HFFc6 (cell line): Measurements from ENCODE around the gene MTMR3. TPM values are rescaled to one million over a fixed set of nuclear protein-coding genes. Genes with fewer than 3 reads are reported as not detected.
"Not testable (repeated sequence)": the region's sequence is repeated elsewhere in the genome, so short reads cannot be mapped to it uniquely, and the experiment has no call there.

Experiments
- DNase-seq: peaks from one replicate; pipeline ENCODE4 v3.0.0-alpha.2; 2018
- H3K27ac Mint-ChIP-seq: 2 replicates; pipeline ENCODE4 v1.8.0; 2020; ENCODE audit warnings: mild to moderate bottlenecking, mixed read lengths
- H3K27me3 Mint-ChIP-seq: 2 replicates; pipeline ENCODE4 v1.8.0; 2021; ENCODE audit warnings: mild to moderate bottlenecking, moderate library complexity, mixed read lengths; ENCODE audit not compliant: insufficient read depth
- H3K36me3 Mint-ChIP-seq: 2 replicates; pipeline ENCODE4 v1.8.0; 2021; ENCODE audit warnings: low read depth, mixed read lengths
- H3K4me1 Mint-ChIP-seq: 2 replicates; pipeline ENCODE4 v1.8.0; 2020; ENCODE audit warnings: low read depth, mixed read lengths
- H3K4me3 Mint-ChIP-seq: 2 replicates; pipeline ENCODE4 v1.8.0; 2020; ENCODE audit warnings: mild to moderate bottlenecking, moderate library complexity, mixed read lengths
- H3K9me3 Mint-ChIP-seq: 2 replicates; pipeline ENCODE4 v1.8.0; 2020; ENCODE audit warnings: mild to moderate bottlenecking, mixed read lengths
- CTCF ChIP-seq: fragments of 200-600 bp; sonication (generic); IDR thresholded peaks from 2 replicates; pipeline ENCODE4 v1.5.0; 2021; ENCODE audit warnings: antibody characterized with exemption, mild to moderate bottlenecking
- total RNA-seq, 6 experiments: library from RNA; stranded (reverse); fragmentation: NEBNext Ultra II Directional; extraction: Animal tissue kit (Norgen Biotek cat#: 25700); gene quantifications; 2 replicates in 1 of 6; 3 replicates in 5 of 6; pipeline ENCODE4 v1.2.3, GENCODE V29; 2021

Gene MTMR3
- total RNA-seq, 6 experiments from 2014 or later: 19.0 to 27.0 (median 21.7) TPM

GRCh38 chr22:30057375-30057774 is 174.4 kb downstream of the MTMR3 start:
- no peak for TF ChIP-seq CTCF
- Mint-ChIP-seq H3K27me3 (peaks cover 10% of the 10 kb centered on the region; the same call in 1 of the 2 replicates), H3K4me3 (no peak overlapping the region), H3K9me3 (peaks cover 10% of the 10 kb centered on the region; the same call in 1 of the 2 replicates), H3K4me1 (no peaks in the 10 kb centered on the region), H3K27ac (no peak overlapping the region), H3K36me3 (no peaks in the 10 kb centered on the region)
- no peak for DNase-seq

- Mint-ChIP-seq H3K9me3 (peaks cover 17% of the 10 kb centered on the region), H3K27me3 (peaks cover 13% of the 10 kb centered on the region; the same call in 1 of the 2 replicates)
- H3K36me3 Mint-ChIP-seq, DNase-seq, H3K4me1 Mint-ChIP-seq, H3K27ac Mint-ChIP-seq, H3K4me3 Mint-ChIP-seq: not testable (repeated sequence)
Observed at GRCh38 chr22:30059346-30060020, 176.5 kb downstream of the MTMR3 start.

GRCh38 chr22:30061094-30061493 is 178.1 kb downstream of the MTMR3 start:
- not testable (repeated sequence) for H3K27ac Mint-ChIP-seq, H3K4me1 Mint-ChIP-seq, H3K36me3 Mint-ChIP-seq, H3K4me3 Mint-ChIP-seq, DNase-seq
- Mint-ChIP-seq H3K27me3 (peaks cover 13% of the 10 kb centered on the region; the same call in 1 of the 2 replicates), H3K9me3 (peaks cover 20% of the 10 kb centered on the region)

- TF ChIP-seq CTCF: no peak
- Mint-ChIP-seq H3K27me3 (peaks cover 10% of the 10 kb centered on the region; the same call in 1 of the 2 replicates), H3K4me1 (no peaks in the 10 kb centered on the region), H3K27ac (no peak overlapping the region), H3K36me3 (peaks cover 9% of the 10 kb centered on the region), H3K4me3 (no peak overlapping the region), H3K9me3 (peaks cover 13% of the 10 kb centered on the region)
- no peak for DNase-seq
Observed at GRCh38 chr22:30062259-30062658, 179.3 kb downstream of the MTMR3 start.

- H3K4me1 Mint-ChIP-seq: no peaks in the 10 kb centered on the region
- no peak overlapping the region for H3K27ac Mint-ChIP-seq
- H3K4me3 Mint-ChIP-seq: no peak overlapping the region
- H3K9me3 Mint-ChIP-seq: peaks cover 10% of the 10 kb centered on the region
- TF ChIP-seq CTCF: no peak
- peaks cover 10% of the 10 kb centered on the region; the same call in 1 of the 2 replicates for H3K27me3 Mint-ChIP-seq
- no peak for DNase-seq
- peaks cover 9% of the 10 kb centered on the region for H3K36me3 Mint-ChIP-seq
Observed at GRCh38 chr22:30062950-30063349, 180.0 kb downstream of the MTMR3 start.

GRCh38 chr22:30064172-30064571 is 181.2 kb downstream of the MTMR3 start:
- Mint-ChIP-seq H3K27me3 (peaks cover 17% of the 10 kb centered on the region; the same call in 1 of the 2 replicates), H3K9me3 (peaks cover 10% of the 10 kb centered on the region), H3K4me3 (no peak overlapping the region), H3K4me1 (no peaks in the 10 kb centered on the region), H3K36me3 (peaks cover 9% of the 10 kb centered on the region), H3K27ac (no peak overlapping the region)
- TF ChIP-seq CTCF: no peak
- no peak for DNase-seq
